ENCODE measurements around the gene TPST1.

DNA sequence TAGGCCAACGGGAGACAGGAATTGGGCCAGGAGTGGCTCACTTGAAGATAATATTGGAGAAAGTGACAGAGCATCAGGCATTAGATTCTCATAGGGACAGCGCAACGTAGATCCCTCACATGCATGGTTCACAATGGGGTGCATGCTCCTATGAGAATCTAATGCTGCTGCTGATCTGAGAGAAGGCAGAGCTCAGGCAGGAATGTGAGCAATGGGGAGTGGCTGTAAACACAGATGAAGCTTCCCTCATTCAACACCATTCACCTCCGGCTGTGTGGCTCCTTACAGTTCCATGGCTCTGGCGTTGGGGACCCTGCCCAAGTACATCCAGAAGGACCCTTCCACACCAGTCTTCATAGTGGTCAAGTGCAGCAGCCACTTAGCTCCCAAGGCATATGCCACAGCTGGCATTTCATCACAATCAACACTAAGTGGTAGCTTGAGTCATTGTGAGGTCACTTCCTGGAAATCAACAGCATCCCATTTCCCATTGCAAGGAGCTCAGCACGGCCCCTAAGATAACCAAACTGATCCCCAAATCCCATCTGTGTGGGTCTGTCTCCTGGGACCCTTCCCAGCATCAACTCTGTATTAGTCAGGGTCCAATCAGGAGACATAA, 174.5 kb downstream of the TPST1 start:
- no peak for TF ChIP-seq GATA2 (IDR thresholded peaks at IDR 0.05; ENCODE audit: low read depth, low read length)
- TF ChIP-seq GATA3 (IDR thresholded peaks at IDR 0.05; ENCODE audit: low read depth, low read length) = no peak
